GM18505 (cell line): ENCODE results near the gene PERCC1.

Experiments used
- ATAC-seq: cut with Tn5 transposase; IDR thresholded peaks from one replicate; pipeline ENCODE4 v1.9.1; 2021; ENCODE audit not compliant: unreplicated experiment
- POLR2A ChIP-seq: IDR thresholded peaks from 4 replicates; pipeline ENCODE4 v1.6.1; 2011; ENCODE audit warnings: borderline replicate concordance; ENCODE audit not compliant: insufficient read depth, insufficient read length; ENCODE audit errors: extremely low read depth

Gene PERCC1

GRCh38 chr16:1425616-1426370 is 5.1 kb upstream of the PERCC1 start:
- no peak for ATAC-seq
- TF ChIP-seq POLR2A = no peak

GRCh38 chr16:1426734-1427471 is 4.0 kb upstream of the PERCC1 start:
- ATAC-seq = no peak
- no peak for TF ChIP-seq POLR2A

- no peak for TF ChIP-seq POLR2A
- no peak for ATAC-seq
These were observed 3.1 kb upstream of the PERCC1 start for GRCh38 chr16:1427473-1428461.

GRCh38 chr16:1428511-1428910 is 2.4 kb upstream of the PERCC1 start:
- no peak for ATAC-seq
- TF ChIP-seq POLR2A = no peak

- no peak for TF ChIP-seq POLR2A
- ATAC-seq = no peak
These were observed 1.9 kb upstream of the PERCC1 start for GRCh38 chr16:1429012-1429411.

GRCh38 chr16:1429631-1430030 is 1.2 kb upstream of the PERCC1 start:
- no peak for TF ChIP-seq POLR2A
- ATAC-seq = no peak

- ATAC-seq = no peak
- TF ChIP-seq POLR2A = no peak
These were observed 592 bp upstream of the PERCC1 start for GRCh38 chr16:1430214-1430758.

GRCh38 chr16:1431497-1432270 is 806 bp downstream of the PERCC1 start:
- ATAC-seq = no peak
- no peak for TF ChIP-seq POLR2A

- TF ChIP-seq POLR2A = no peak
- no peak for ATAC-seq
These were observed 1.7 kb downstream of the PERCC1 start for GRCh38 chr16:1432388-1433262.

GRCh38 chr16:1433263-1433560 is 2.3 kb downstream of the PERCC1 start:
- TF ChIP-seq POLR2A = no peak
- no peak for ATAC-seq

GRCh38 chr16:1433756-1434155 is 2.9 kb downstream of the PERCC1 start:
- no peak for TF ChIP-seq POLR2A
- no peak for ATAC-seq

GRCh38 chr16:1434644-1435592 is 4.0 kb downstream of the PERCC1 start:
- TF ChIP-seq POLR2A = no peak
- ATAC-seq = no peak
